Neutrophil (primary cell): ENCODE results near the gene GALNT8.

Source experiments
- H3K27ac ChIP-seq: fragments of 200-600 bp; sonication (generic); 2 replicates; pipeline ENCODE4 v1.5.1; 2016; ENCODE audit warnings: mild to moderate bottlenecking, moderate library complexity
- H3K27me3 ChIP-seq: fragments of 200-600 bp; sonication (generic); 2 replicates; pipeline ENCODE4 v1.6.0; 2016; ENCODE audit warnings: mild to moderate bottlenecking
- H3K36me3 ChIP-seq: fragments of 200-600 bp; sonication (generic); 2 replicates; pipeline ENCODE4 v1.5.1; 2017
- H3K4me1 ChIP-seq, 2 experiments: fragments of 200-600 bp in 1 of 2; sonication (generic) in 1 of 2; 1 replicate in 1 of 2; 2 replicates in 1 of 2; pipeline versions ENCODE4 v1.5.1 to v1.6.1; 2013 to 2016; ENCODE audit warnings: low read depth in 1 of 2, low read length in 1 of 2, mild to moderate bottlenecking in 1 of 2, moderate library complexity in 1 of 2; ENCODE audit not compliant: control insufficient read depth in 1 of 2, insufficient read depth in 1 of 2
- H3K4me3 ChIP-seq, 2 experiments: fragments of 200-600 bp in 1 of 2; sonication (generic) in 1 of 2; 1 replicate in 1 of 2; 2 replicates in 1 of 2; pipeline ENCODE4 v1.5.1; 2013 to 2016; ENCODE audit warnings: low read depth in 1 of 2, low read length in 1 of 2, mild to moderate bottlenecking in 1 of 2, moderate library complexity in 1 of 2
- H3K9me3 ChIP-seq: fragments of 200-600 bp; sonication (generic); 2 replicates; pipeline ENCODE4 v1.5.1; 2016
- CTCF ChIP-seq: fragments of 200-600 bp; sonication (generic); IDR thresholded peaks from 2 replicates; pipeline ENCODE4 v1.5.1; 2016; ENCODE audit warnings: antibody characterized with exemption

GALNT8 gene

GRCh38 chr12:4807813-4808212 lies 87.6 kb downstream of the GALNT8 start:
- Histone ChIP-seq H3K36me3 (no peaks in the 10 kb centered on the region), H3K27me3 (peaks cover 100% of the 10 kb centered on the region), H3K4me1 (no peaks in the 10 kb centered on the region)

GRCh38 chr12:4809013-4809448 lies 88.8 kb downstream of the GALNT8 start:
- no peak overlapping the region for H3K4me3 ChIP-seq

More at GRCh38 chr12:4807813-4808212, 87.6 kb downstream of the GALNT8 start:
- no peaks in the 10 kb centered on the region for H3K9me3 ChIP-seq
- TF ChIP-seq CTCF: no peak
- H3K4me3 ChIP-seq: no peak overlapping the region
- H3K27ac ChIP-seq: no peak overlapping the region

GRCh38 chr12:4809449-4810218 lies 89.4 kb downstream of the GALNT8 start:
- Histone ChIP-seq H3K27me3 (peaks cover 85% of the 10 kb centered on the region), H3K36me3 (no peaks in the 10 kb centered on the region), H3K4me3 (no peak overlapping the region), H3K4me1 (no peaks in the 10 kb centered on the region), H3K27ac (no peak overlapping the region), H3K9me3 (no peaks in the 10 kb centered on the region)
- no peak for TF ChIP-seq CTCF

More at GRCh38 chr12:4809013-4809448, 88.8 kb downstream of the GALNT8 start:
- H3K4me1 ChIP-seq: no peaks in the 10 kb centered on the region
- no peaks in the 10 kb centered on the region for H3K9me3 ChIP-seq
- H3K27ac ChIP-seq: no peak overlapping the region
- TF ChIP-seq CTCF: no peak
- no peaks in the 10 kb centered on the region for H3K36me3 ChIP-seq
- H3K27me3 ChIP-seq: peaks cover 88% of the 10 kb centered on the region

GRCh38 chr12:4810219-4810671 lies 90.0 kb downstream of the GALNT8 start:
- no peaks in the 10 kb centered on the region for H3K4me1 ChIP-seq
- no peak overlapping the region for H3K27ac ChIP-seq
- TF ChIP-seq CTCF: no peak
- no peaks in the 10 kb centered on the region for H3K9me3 ChIP-seq
- peaks cover 85% of the 10 kb centered on the region for H3K27me3 ChIP-seq
- H3K36me3 ChIP-seq: no peaks in the 10 kb centered on the region
- H3K4me3 ChIP-seq: no peak overlapping the region

- H3K27me3 ChIP-seq: peaks cover 84% of the 10 kb centered on the region
These were observed 92.6 kb downstream of the GALNT8 start for GRCh38 chr12:4812624-4813327.

More at GRCh38 chr12:4812624-4813327, 92.6 kb downstream of the GALNT8 start:
- Histone ChIP-seq H3K36me3 (no peaks in the 10 kb centered on the region), H3K27ac (no peak overlapping the region), H3K4me3 (no peak overlapping the region), H3K4me1 (no peaks in the 10 kb centered on the region), H3K9me3 (no peaks in the 10 kb centered on the region)
- TF ChIP-seq CTCF: no peak
